GM21825 (cell line): ENCODE measurements around the gene TNIK.
"Not testable (repeated sequence)": the region's sequence is repeated elsewhere in the genome, so short reads cannot be mapped to it uniquely, and the experiment has no call there.

ENCODE experiments used
- ATAC-seq: cut with Tn5 transposase; IDR thresholded peaks from one replicate; pipeline ENCODE4 v1.9.1; 2021; ENCODE audit warnings: mild to moderate bottlenecking, moderate library complexity; ENCODE audit not compliant: unreplicated experiment

TNIK gene

DNA sequence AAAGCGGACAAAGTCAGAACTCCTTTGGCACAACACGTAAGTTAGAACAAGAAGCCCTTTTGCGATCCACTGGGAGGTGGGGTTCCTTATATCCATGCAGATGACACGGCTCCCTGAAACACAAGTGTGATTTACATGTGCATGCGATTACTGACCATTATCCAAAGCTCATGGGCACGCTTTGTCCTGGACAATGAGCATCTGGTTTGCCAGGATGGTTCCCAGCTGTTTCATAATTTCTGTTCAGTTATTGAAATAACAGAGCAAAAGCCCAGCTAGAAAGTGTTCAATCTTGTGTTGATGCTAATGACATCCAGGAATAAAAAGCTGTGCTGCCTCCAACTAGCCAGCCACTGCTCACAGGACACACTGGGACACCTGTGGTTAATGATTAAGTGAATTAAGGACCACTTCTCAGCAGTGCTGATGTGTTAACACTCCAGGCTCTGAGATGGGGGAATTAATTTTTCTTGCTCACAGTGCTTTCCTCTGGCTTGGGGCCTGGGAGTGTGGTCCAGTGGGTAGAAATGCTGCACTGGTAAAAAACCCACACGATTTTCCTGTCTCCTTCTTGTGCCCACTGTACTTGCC, 310.6 kb downstream of the TNIK start:
- no peak for ATAC-seq

DNA sequence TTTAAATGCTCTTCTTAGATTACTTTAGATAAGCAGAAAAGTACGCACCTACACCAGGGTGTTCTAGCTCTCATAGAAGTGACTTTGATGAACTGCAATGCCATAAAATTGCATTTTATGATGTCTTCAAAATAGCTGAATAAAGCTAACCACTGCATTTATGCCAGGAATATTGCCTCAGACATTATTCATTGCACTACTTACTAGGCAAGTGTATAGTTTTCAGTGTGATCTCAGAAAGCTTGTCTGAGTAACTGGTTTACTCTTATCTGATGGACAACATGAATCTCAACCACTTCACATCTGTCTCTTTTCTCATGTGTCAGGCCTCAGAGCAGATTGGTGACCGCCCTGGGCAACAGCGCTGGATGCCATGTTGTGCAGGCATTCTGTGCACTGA, 314.4 kb downstream of the TNIK start:
- ATAC-seq: no peak

GRCh38 chr3:171142985-171143384, 317.2 kb downstream of the TNIK start:
- ATAC-seq: no peak

DNA sequence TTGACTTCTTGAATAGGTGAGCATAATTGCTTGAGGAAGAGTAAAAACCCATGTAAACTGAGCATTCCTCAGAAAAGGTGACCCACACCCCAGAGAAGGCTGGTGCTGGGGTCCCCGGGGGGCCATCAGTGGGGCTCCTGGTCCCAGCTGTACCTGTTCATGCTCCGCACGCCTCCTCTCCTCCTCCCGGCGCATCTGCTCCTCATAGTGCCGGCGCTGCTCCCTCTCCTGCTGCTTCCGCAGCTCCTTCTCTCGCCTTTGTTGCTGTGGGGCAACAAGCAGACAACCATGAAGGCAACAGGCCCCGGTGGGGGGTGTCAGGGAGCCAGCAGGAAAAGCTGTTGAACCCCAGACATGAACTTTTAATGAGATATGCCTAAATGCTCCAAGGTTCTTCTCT, 320.0 kb downstream of the TNIK start:
- ATAC-seq: no peak

- ATAC-seq: no peak
Observed at GRCh38 chr3:171138027-171138426, 322.2 kb downstream of the TNIK start.

DNA sequence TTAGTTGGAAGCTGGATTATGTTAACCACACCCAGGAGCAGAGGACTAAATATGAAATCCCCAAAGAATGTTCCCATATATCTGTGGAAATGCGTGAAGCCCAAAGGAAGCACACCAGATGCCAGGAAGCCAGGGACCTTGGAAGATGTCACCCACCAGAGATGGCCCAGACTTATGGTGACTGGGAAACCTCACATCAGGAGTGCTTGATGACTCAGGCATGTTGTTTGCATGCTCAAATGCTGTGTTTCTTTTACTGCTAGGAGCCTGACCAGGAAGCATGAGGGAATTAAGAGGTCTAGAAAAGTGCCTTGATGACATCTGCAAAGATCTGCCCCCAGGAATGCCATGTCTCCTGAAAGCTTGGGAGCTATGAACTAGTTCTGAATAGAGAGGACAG, 324.7 kb downstream of the TNIK start:
- no peak for ATAC-seq

- no peak for ATAC-seq
Observed at GRCh38 chr3:171133796-171134569, 326.2 kb downstream of the TNIK start.

GRCh38 chr3:171133337-171133736, 326.9 kb downstream of the TNIK start:
- ATAC-seq: no peak

DNA sequence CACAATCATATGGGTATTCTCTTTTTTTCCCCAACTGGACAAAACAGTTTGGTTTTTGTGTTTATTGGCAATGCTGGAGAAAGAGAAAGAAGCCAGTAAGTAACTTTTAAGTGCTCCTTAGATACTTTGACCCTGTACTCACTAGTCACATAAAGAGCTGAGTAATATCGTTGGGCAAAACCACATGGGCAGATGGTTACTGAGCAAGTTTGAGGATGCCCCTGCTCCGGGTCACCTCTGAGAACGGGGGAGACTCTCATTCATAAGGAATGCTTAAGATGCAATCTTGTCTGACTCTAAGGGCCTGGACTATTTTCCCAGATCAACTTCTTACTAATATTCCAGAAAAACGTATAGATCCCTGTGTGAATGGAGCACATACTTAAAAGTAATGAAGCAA, 327.3 kb downstream of the TNIK start:
- ATAC-seq: no peak

- ATAC-seq: no peak
Observed at GRCh38 chr3:171129827-171130226, 330.4 kb downstream of the TNIK start.

DNA sequence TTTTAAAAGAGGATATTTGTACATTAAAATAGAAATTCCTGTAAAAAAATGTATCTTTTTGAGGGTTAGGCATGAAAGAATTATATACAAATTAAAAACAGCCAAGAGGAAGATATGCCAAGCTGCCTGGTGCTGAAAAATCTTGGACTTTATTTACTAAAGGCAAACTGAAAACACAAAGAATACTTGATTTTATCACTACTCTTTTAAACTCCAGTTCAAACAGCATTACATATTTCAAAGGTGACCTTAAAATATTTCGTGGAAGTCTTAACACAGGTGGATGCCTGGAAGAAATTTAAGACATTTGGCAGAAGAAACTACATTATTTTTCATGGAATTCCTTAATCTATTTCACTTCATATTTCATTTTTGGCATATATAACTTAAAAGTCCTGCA, 332.6 kb downstream of the TNIK start:
- ATAC-seq: no peak

DNA sequence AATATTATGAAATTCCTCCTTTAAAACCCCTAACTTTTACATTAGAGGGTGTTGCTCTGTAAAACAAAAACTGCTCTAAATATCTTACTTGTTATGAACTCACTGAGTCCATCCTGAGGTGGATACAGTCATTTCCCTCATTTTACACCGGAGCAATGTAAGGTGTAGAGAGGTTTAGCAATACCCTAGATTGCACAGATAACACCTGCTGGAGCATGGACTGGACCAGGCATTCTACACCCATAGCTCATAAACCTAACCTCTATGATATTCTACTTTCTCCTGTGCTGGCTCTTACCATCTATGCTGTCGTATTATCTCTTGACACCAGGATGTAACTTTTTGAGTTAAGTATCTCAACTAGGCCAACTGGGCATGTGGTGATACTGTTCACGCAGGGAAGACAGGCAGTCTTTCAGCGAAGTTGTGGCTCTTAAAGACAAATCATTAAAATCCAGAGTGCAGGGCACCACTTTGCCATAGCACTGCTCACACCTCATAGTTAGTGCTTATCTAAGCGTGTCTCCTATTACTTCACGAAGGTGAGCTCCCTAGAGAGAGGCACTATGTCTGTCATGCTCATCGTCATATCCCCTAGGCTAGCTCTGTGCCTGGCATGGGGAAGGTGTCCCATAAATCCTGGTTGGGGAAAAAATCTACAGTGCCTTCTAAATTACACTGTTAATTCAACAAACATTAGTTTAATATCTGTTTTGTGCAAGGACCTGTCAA, 333.6 kb downstream of the TNIK start:
- ATAC-seq: no peak

- no peak for ATAC-seq
Observed at GRCh38 chr3:171125010-171125409, 335.2 kb downstream of the TNIK start.

GRCh38 chr3:171123915-171124314, 336.3 kb downstream of the TNIK start:
- no peak for ATAC-seq

GRCh38 chr3:171122861-171123260, 337.3 kb downstream of the TNIK start:
- ATAC-seq: no peak

DNA sequence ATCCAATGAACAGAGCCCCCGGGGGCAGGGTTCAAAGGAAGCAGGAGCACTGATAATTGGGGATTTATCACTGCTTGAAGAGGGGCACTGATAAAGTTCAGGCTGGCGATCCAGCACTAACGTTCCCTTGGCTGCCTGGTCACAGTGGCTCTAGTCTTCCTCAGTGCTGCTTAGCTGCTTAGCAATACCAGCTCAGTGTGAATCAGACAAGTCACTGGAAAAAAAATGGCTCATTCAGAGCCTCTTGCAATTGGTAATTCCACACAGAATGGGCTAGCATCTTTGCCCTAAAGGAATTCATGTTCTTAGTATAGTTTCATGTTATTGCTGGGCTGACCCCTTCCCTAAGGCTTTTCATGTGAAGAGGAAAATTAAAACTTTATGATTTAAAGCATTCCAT, 338.0 kb downstream of the TNIK start:
- ATAC-seq: no peak

DNA sequence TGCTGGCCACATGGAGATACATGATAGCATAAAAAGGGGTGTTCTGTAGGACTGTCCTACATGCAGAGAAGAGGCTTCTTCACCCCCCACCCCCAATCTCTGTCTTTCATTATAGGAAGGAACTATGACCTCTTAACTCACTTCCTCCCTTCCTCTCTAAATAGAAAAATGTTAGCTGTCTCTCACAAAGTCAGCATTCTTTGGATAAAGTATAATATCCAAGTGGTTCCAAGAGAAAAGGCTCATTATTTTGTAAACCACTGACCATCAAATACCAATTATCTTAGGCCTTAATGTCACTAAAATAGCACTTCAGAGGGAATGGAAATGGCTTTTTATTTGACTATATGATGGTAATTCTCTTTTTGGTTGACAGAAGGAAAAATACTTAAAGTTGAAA, 338.4 kb downstream of the TNIK start:
- no peak for ATAC-seq

- ATAC-seq: not testable (repeated sequence)
Observed at GRCh38 chr3:171119402-171119801, 340.8 kb downstream of the TNIK start.

GRCh38 chr3:171118993-171119392, 341.2 kb downstream of the TNIK start:
- not testable (repeated sequence) for ATAC-seq

- no peak for ATAC-seq
Observed at GRCh38 chr3:171116824-171117395, 343.3 kb downstream of the TNIK start.

DNA sequence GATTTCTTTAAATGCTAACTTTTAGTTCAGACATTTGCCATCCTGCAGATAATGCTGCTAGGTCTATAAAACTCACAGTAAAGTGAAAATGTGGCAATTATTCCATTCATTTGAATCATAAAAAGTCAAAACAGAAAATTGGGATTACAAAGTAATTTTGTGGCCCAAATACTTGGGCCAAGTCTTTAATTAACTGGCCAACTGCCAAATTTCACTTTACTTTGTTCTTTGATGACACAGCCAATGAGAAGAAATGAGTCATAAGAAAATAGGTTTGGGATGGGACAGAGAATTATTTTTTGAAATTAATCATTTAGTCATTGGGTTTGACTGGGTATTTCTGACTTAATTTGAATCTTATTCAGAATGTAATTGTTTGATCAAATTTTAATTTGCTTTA, 343.8 kb downstream of the TNIK start:
- no peak for ATAC-seq

GRCh38 chr3:171115667-171116066, 344.5 kb downstream of the TNIK start:
- ATAC-seq: no peak
